Measurements from ENCODE around the gene GATAD2B. TPM values are rescaled to one million over a fixed set of nuclear protein-coding genes. Genes with fewer than 3 reads are reported as not detected.
"Not testable (repeated sequence)": the region's sequence is repeated elsewhere in the genome, so short reads cannot be mapped to it uniquely, and the experiment has no call there.

Gene GATAD2B
- total RNA-seq, 1 donor from 2014 or later: 4.2 TPM

GRCh38 chr1:153888533-153888932, 34.2 kb downstream of the GATAD2B start:
- no peak for DNase-seq (ENCODE audit: low read depth, low spot score)

GRCh38 chr1:153886127-153886526, 36.6 kb downstream of the GATAD2B start:
- no peak for DNase-seq (ENCODE audit: low read depth, low spot score)

- DNase-seq (ENCODE audit: low read depth, low spot score): no peak
Observed at GRCh38 chr1:153883223-153883622, 39.5 kb downstream of the GATAD2B start.

GRCh38 chr1:153882296-153882912, 40.4 kb downstream of the GATAD2B start:
- no peak for DNase-seq (ENCODE audit: low read depth, low spot score)

- DNase-seq (ENCODE audit: low read depth, low spot score): peak; percentile 1
Observed at GRCh38 chr1:153881751-153882150, 41.0 kb downstream of the GATAD2B start.

GRCh38 chr1:153880962-153881361, 41.8 kb downstream of the GATAD2B start:
- peak; percentile 97 for DNase-seq (ENCODE audit: low read depth, low spot score)

- DNase-seq (ENCODE audit: low read depth, low spot score): no peak
Observed at GRCh38 chr1:153880024-153880423, 42.7 kb downstream of the GATAD2B start.

GRCh38 chr1:153877112-153877511, 45.7 kb downstream of the GATAD2B start:
- DNase-seq (ENCODE audit: low read depth, low spot score): no peak

- no peak for DNase-seq (ENCODE audit: low read depth, low spot score)
Observed at GRCh38 chr1:153872934-153873333, 49.8 kb downstream of the GATAD2B start.

GRCh38 chr1:153872331-153872730, 50.4 kb downstream of the GATAD2B start:
- DNase-seq (ENCODE audit: low read depth, low spot score): no peak

GRCh38 chr1:153869486-153869885, 53.3 kb downstream of the GATAD2B start:
- no peak for DNase-seq (ENCODE audit: low read depth, low spot score)

GRCh38 chr1:153866045-153866850, 56.5 kb downstream of the GATAD2B start:
- DNase-seq (ENCODE audit: low read depth, low spot score): no peak

GRCh38 chr1:153860285-153860684, 62.5 kb downstream of the GATAD2B start:
- no peak for DNase-seq (ENCODE audit: low read depth, low spot score)

GRCh38 chr1:153857505-153857904, 65.3 kb downstream of the GATAD2B start:
- DNase-seq (ENCODE audit: low read depth, low spot score): no peak

GRCh38 chr1:153856763-153857162, 66.0 kb downstream of the GATAD2B start:
- no peak for DNase-seq (ENCODE audit: low read depth, low spot score)

- DNase-seq (ENCODE audit: low read depth, low spot score): no peak
Observed at GRCh38 chr1:153852170-153852569, 70.6 kb downstream of the GATAD2B start.

- DNase-seq (ENCODE audit: low read depth, low spot score): no peak
Observed at GRCh38 chr1:153849487-153850185, 73.1 kb downstream of the GATAD2B start.

GRCh38 chr1:153848805-153849204, 74.0 kb downstream of the GATAD2B start:
- no peak for DNase-seq (ENCODE audit: low read depth, low spot score)

- no peak for DNase-seq (ENCODE audit: low read depth, low spot score)
Observed at GRCh38 chr1:153845158-153845557, 77.6 kb downstream of the GATAD2B start.

- not testable (repeated sequence) for DNase-seq (ENCODE audit: low read depth, low spot score)
Observed at GRCh38 chr1:153844349-153844748, 78.4 kb downstream of the GATAD2B start.

GRCh38 chr1:153842006-153842471, 80.7 kb downstream of the GATAD2B start:
- DNase-seq (ENCODE audit: low read depth, low spot score): no peak

GRCh38 chr1:153841463-153841994, 81.2 kb downstream of the GATAD2B start:
- DNase-seq (ENCODE audit: low read depth, low spot score): no peak
